Stimulated activated CD4-positive, alpha-beta T cell treated with anti-CD3 and anti-CD28 coated beads, Interleukin-1b, Interleukin-23, amount 100 ng/mL, for 48 hours (primary cell): ENCODE results near the gene DTX1.
A peak's percentile ranks its signal among the peaks of the same experiment; 100 is the strongest.

Experiments
- DNase-seq: peaks from one replicate; pipeline ENCODE4 v3.0.0-alpha.2; 2020

Gene DTX1

DNA sequence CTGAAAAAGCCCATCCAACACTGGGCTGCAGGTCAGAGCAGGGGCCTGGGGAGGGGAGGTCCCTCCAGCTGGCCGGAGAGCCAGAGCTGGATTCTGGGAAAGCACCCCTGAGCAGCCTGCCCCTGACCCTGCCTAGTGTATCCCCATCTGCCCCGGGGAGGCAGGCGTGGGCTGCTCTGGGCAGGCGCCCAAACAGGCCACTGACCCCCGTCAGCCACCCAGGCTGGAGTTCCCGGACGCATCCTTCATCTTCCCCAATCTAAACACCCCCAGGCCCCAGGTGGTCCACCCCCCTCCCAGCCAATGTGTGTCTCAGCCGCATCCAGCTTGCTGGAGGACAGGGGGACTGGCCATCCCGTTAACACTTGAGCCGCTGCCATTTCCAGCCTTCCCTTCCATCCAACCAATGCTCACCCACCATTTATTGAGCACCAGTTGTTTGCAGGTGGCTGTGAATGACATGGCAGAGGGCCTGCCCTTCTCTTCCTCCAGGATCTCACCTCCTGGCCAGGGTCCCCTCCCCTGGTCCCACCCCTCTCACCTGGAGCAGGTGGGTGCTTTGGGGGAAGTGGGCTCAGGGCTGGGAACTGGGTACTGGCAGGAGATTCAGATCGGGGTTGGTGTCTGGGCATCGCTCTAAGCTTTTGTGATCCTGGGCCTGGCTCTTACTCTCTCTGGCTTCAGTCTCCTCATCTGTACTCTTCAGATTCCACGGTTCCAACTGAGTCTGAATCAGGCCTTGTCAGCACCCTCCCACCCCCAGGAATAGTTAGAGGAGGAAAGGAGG is 743 bp upstream of the DTX1 start:
- DNase-seq: no peak

DNA sequence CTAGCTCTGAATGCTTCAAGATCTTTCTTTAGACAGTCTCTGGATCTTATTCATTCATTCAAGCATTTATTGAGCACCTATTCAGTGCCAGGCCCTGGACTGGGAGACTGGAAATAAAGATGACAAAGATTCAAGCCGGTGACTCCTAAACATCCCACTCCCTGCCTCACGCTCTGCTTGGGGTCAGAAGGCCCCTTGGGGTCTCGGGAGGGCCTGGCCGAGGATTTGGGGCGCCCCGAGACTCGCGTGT is 224 bp upstream of the DTX1 start:
- no peak for DNase-seq

DNA sequence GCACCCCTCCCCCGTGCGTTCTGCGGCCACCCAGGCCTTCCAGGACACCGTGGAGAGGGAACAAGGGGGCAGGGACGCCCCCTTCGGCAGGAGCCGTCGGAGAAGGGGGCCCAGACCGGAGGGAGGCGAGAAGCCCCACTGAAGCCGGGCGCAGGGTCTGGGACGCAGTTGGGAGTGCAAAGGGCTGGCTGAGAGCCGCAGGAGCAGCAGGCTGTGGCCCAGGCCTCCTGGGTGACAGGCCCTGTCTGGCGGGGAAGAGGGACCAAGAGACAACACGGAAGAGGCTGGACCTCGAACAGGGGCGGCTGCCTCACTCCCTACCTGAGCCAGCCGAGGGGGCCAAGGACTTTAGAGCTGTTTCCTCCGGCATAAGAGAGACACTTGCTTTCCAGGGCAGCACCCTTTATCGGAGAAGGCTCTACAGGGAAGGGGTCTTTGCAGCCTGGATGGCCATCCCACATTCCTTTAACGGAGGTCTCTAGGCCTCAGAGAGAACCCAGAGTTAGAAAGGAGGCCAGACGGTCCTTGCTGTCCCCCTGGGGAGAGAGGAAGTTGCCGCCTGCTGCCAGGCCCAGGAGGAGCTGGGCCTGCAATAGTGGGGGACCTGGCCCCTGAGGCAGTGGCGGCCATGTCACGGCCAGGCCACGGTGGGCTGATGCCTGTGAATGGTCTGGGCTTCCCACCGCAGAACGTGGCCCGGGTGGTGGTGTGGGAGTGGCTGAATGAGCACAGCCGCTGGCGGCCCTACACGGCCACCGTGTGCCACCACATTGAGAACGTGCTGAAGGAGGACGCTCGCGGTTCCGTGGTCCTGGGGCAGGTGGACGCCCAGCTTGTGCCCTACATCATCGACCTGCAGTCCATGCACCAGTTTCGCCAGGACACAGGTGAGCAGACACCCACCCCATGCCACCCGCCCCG is 1.3 kb downstream of the DTX1 start:
- DNase-seq: no peak

DNA sequence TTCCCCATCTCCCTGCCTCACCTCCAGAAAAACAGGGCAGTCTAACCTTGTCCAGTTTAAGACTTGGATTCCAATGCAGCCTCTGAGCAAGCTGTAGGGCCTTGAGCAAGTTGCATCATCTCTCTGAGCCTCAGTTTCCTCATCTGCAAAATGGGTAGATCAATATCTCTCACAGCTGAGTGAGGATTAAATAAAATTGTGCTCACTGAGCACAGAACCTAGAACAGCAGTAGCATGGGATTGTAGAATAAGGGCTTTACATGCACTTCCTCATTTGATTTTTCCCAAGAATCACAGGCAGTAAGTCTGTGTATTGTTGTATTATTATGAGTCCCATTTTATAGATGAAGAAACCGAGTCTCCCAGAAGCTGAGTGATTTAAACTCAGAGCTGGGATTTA is 2.0 kb downstream of the DTX1 start:
- DNase-seq: no peak

DNA sequence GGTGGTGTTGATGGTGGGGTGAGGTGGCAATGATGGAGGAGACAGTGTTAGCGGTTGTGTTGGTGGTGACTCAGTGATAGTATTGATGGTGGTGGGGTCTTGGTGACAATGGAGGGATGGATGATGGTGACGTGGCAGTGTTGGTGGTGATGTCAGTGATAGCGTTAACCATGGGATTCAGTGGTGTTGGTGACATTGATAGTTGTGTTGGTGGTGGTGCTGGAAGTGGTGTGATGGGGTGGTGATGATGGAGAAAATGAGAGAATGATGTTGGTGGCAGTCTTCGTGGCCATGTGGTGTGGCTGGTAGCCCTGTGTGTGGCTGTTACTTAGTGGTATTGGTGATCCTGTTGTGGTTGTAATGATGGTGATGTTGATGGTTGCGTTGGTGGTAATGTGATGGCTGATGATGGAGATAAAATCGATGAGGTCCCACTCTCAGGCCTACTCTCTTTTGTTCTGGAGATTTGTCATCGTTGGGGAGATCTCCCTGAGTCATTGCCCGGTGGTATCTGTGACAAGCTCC is 2.6 kb downstream of the DTX1 start:
- DNase-seq: no peak

DNA sequence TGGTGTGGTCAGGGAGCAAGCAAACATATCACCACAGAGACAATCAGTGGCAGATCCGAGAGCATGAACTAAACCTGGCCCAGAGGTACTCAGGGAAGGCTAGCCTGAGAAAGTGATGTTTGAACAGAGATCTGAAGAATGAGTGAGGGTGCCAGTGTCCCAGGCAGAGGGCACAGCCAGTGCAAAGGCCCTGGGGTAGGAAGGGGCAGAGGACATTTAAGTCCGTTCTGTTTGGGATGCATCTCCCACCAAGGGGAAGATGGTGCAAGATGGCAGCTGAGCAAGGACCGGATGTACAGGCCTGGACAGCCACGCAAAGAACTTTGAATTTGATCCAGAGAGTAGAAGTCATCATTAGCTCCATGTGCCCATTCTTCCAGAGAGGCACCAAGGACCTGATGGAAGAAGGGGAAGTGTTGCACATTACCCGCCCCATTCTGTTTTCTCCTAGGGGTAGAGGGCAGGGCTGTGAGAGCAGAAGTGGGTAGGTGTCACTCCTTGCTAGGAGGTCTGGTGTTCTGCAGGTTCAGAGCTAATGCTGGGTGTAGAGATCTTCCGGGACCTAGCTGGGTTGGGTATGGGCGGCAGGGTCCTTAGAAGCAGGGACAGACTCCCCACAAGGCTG is 3.9 kb downstream of the DTX1 start:
- no peak for DNase-seq

DNA sequence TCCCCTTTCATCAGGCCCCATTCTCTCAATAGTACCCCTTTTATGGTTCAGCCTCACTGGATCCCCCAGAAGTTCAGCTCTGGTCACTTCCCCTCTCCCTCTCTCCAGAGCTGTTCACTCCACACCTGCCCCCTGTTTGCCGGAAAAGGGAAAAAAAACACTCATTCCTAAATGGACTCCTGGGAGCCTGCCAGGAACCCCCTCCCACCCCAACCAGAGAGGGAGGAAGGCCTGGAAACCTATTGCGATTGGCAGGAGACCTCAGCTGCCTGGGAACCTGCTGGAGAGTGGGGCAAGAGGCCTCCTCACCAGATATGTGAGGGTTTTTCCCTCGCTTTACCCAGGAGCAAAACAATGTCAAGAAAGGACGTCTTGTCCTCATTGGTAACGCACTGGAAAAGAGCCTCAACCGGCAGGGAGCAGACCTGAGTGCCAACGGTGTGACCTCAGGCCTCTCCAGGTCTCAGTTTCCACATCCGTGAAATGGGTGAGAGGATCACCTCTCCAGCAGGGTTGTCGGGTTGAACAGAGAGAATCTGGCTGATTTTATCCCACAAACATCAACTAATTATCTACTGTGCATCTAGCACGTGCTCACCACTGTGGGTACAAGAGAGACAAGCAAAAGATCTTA is 4.6 kb downstream of the DTX1 start:
- DNase-seq: no peak

DNA sequence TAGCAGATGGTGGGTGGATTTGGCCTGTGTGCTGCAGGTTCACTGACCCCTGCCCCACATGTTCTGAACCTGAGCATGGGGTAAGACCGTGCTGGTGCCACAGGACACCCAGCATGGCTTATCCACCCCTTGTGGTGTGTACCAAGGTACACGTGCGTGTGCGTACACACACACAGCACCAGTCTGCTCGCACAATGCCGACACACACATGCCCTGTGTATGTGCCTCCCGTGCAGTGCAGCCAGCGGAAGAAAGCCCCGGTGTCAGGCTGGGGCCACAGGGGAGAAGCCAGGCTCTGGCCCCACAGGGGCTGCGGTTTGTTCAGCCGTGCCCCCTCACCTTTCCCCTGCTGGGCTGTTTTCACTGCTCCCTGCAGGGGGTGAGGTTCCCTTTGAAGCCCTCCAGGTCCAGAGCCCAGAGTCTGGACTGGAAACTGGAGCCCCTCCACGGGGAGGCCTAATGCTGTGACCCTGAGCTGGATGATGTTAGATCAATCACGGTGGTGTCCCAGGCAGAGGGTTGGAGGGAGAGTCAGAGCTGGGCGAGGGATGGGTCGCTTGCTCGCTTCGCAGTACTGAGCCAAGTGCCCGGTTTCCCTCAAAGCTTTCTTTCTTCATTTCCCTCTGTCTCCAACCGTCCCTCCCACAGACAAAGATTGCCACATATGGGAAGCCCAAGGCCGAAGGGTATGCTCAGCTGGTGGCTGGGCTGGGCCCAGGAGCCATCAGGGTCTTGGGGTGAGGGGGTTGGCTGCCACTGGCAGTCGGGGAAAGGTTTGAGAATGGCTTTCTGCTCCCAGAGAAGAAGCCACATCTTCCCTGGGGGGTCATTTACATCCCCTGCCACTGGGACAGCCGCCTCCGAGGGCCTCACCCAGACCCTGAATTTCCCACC is 6.2 kb downstream of the DTX1 start:
- DNase-seq: no peak

DNA sequence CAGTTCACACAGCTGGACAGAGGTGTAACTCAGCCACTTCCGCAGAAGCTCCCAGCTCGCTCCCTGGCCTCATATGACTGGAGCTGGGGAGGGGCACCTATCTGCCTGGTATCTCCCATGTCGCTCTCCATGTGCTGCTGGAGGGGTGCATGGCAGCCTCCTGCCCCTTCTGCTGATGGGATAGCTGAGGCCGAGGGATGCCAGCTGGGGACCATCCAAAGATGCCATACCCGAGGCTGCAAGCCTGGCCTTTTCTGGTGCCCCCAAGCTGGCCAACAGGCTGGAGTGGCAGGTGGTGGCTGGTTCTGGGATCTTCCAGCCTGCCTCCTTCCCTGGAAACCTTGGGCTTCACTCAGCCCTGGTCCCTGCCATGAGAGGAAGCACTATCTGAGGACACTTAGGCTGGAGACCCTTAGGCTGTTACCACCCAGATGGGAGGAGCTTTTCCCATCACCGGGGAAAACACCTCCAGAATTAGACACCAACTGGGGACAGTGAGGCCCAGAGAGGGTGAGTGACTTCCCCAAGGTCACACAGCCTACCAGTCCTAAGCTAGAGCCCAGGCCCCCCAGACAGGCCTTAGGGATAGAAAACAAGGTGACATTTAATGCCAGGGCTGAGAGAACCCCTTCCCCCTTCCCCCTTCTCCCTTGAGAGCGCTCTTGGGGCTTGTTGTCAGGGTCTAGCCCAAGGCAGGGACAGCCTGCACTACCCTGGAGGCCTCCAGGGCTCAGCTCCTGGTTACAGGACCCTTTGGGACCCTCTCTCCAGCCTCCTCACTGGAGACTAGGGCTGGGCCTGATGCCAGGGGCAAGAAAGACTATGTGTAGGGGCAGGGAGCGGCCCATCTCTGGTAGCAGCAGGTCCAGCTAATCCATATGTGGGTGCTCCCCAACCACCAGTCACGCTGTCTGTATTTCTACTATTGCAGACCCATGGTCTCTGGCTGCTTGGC is 7.1 kb downstream of the DTX1 start:
- DNase-seq: no peak

DNA sequence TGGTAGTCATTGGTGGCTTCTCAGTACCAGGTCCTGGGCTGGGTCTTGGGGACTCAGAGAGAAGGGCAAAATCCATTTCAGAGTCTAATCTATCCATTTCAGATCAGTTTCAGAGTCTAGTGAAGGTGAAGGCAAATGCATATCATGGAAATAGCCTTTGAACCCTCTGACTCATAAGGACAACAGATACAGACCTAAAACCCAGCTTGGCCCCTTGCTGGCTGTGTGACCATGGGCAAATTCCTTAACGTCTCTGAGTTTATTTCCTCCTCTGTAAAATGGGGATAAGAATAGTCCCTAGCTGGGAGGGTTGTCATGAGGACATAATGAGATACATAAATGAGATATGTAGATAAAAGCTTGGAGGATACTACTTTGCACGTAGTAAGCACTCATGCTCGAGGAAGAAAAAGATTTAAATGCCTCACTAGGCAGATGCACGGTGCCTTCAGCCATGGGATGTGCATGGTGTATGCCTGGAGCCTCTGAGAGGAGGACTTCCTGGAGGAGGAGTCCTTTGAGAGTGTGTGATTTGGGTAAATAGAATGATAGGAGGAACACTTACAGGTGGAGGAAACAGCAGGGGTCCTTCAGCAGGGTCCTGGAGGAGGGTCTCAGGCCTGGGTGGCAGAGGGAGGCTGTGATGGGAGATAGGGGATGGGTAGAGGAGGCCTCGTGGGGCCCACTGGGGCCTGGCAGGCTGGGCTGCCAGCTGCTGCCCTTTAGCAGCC is 8.0 kb downstream of the DTX1 start:
- DNase-seq: no peak

DNA sequence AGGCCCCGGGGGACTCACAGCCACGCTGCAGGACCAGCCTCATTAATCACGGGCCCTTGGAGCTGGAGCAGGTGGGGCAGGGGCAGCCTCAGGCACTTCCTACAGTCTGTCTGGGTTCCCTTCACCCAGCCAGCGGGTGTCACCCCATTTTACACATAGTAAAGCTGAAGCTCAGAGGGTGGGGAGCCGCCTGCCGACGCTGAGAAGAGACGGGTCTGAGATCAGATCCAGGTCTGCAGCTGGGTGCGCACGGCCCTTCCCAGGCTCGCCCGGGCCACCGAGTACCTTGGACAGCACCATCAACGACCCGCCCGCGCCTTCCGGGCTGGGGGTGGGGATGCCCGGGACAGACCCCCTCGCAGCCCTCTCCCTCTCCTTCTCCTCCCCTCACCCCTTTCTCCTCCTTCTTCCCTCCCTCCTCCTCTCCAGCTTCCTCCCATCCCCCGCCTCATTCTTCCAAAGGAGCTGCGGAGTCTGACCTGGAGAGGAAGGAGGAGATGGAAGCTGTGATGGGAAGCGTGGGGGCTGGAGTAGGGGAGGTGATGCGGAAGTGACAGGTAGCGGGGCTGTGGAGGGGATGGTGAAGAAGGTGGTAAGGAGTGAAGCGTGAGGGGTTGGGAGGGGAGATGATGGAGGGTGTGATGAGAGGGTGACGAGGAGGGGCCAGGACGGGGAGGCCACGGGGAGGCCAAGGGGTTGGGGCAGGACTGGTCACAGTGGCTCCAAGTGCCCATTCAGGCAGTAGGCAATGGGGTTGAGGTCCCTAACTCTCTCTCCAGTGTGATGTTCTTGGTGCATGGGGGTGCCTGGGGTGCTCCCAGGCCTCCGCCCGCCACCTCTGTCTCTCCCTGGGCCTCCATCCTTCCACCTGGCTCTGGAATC is 8.8 kb downstream of the DTX1 start:
- no peak for DNase-seq

DNA sequence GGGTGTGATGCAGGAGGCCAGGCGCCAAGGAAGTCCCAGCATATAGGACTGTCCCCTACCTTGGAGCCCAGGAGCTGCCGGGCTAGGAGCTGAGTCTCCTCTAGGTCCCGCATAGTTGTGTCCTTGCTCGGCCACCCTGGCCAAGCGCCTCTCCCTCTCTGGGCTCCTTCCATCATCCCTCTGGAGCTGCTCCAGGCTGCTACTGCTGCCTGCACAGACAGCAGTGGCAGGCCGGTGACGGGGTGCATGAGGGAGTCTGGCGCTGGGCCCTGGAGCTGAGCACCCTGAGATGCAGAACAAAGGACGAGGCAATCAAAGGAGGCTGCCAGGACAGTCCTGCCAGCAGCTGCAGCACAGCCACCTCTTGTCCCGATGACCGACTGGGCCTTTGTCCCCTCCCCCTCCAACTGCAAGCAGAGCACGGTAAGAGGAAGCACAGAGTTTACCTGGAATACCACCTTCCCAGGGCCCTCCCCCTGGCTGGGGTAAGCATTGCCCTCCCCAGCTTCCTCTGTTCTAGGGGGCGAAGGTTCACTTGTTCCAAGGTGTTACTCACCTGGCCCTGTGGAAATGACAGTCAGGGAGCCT is 10.4 kb downstream of the DTX1 start:
- no peak for DNase-seq

DNA sequence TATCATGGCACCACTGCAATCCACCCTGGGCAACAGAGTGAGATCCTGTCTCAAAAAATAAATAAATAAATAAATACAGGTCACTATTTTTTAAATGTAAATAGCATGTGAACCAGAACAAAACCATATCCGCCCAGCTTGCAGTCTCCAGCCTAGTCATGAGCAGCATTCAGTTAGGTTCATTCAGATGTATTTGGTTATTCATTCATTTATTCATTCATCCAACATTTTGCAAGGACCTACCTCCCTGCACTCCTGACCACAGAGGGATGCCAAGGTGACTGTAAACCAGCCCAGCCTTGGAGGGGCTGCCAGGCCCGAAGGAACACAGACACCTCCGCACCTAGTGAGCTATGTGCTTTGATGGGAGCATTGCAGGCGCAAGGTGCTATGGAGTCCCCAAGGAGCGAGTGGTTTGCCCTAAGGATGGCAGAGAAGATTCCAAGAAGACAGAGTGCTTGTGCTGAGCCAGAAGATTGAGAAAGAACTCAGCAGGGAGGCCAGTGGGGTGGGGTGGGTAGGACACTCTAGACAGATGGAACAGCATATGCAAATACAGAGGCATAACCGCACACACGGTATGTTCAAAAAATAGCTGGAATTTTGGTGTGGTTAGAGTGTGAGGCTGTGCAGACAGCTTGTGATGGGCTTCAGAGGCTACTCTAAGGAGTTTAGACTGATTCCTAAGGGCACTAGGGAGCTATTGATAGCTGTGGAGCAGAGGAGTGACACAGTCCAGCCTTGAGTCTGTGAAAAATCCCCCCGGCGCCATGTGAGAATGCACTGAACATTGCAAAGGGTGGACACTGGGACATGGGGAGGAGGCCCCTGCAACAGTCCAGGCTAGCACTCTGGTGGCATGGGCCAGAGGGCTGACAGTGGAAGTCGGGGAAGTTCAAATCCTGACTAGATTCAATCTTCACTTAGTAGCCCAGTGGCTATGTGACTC is 11.7 kb downstream of the DTX1 start:
- DNase-seq: no peak

DNA sequence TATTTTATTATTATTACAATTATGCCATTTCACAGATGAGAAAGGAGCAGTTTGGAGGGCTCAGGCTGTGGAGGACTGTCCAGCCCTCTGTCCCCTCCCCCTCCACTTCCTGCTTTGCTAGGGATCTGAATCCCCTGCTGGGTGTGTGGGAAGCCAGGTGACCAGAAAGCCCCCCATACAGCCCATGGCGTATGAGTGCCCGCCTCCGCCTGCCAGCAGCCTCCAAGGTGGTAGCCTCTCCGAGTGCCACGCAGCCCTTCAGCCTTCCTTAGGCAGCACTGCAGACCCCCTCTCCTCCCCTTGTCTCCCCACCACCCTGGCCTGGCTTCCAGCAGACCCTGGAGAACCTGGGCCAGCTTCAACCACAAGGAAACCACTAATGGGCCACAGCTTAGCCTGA is 12.6 kb downstream of the DTX1 start:
- DNase-seq: no peak

DNA sequence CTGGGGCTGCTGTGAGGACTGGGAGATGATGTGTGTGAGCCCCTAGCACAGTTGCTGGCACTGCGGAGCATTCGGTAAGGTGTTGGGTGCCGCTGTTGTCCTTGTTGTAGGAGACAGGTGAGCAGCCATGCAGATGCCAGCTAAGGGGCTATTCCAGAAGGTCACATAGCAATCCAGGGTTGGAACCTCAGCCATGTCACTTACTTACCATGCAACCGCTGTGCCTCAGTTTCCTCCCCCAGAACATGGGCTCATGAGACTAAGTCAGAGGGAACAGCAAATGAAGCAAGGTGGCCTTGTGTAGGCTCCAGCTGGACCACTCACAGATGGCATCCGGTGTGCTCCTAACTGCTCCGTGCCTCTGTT is 13.2 kb downstream of the DTX1 start:
- DNase-seq: no peak

DNA sequence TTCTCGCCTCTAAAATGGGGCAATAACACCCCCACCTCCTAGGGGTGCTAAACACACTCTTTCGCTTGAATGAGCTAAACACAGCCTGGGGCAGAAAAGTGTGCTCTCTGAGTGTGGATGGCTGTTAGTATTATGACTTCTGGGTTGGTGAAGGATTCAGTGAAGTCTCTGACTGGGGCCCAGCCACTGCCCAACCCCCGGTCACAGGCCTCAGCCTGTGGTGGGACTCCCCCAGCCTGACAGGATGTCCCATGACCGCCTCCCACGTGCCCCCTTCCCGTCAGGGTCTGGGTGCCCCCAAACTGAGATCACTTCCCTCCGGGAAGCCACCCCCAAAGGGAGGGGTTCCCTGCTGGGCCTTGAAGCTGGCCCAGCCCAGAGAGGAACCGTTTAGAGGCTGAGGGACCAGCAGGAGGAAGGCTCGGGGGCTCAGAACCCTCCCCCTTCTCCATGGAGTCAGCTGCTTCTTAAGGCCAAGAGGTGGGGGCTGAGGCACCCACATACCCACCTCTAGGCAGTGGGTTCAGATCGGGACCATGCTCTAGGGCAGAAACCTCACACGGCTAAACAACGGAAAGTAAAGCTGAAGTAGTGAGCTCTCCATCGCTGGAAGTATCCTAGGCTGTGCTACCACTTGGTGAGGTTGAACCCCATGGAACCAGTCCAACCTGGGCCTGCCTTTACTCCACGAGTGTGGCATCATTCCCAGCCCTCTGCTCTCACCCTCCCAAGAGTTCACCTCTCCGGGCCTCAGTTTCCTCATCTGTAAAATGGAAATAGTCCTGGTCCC is 13.8 kb downstream of the DTX1 start:
- DNase-seq: peak; percentile 69
